ENCODE results near the gene MPP2. TPM values are rescaled to one million over a fixed set of nuclear protein-coding genes. Genes with fewer than 3 reads are reported as not detected.

MPP2 gene
- total and polyA plus RNA-seq, 9 of the 15 experiments (the other 6 are each of a cell fraction or from before 2014, with no cell fraction given): 0.04 to 1.0 (median 0.24) TPM

GRCh38 chr17:43882761-43883415 is 24.4 kb downstream of the MPP2 start:
- Histone ChIP-seq H3K4me3 (no peak overlapping the region), H3K9ac (ENCODE audit: insufficient read depth in 1 of 2, low read depth in 2 of 2, low read length in 2 of 2) (no peak overlapping the region), H2AFZ (ENCODE audit: low read depth, low read length) (no peak overlapping the region), H3K27ac (ENCODE audit: extremely low read depth, low read depth, low read length) (no peak overlapping the region), H3K4me2 (ENCODE audit: insufficient read depth, low read length) (no peak overlapping the region), H3K36me3 (ENCODE audit: control insufficient read depth, insufficient read depth, low read length) (no peaks in the 10 kb centered on the region), H4K20me1 (replicated peaks; ENCODE audit: control insufficient read depth, insufficient read depth, low read length) (no peaks in the 10 kb centered on the region; the same call in 1 of the 2 replicates), H3K9me1 (ENCODE audit: control insufficient read depth, insufficient read depth, low read length) (no peaks in the 10 kb centered on the region), H3K4me1 (replicated peaks in 1 of 2; ENCODE audit: control insufficient read depth in 2 of 2, insufficient read depth in 2 of 2, low read length in 2 of 2) (peaks cover 0 to 28% of the 10 kb centered on the region in 2 experiments; a peak in 3 of 5 replicates), H3K79me2 (ENCODE audit: control insufficient read depth, insufficient read depth, low read length) (no peaks in the 10 kb centered on the region), H3K27me3 (ENCODE audit: control insufficient read depth in 2 of 2, insufficient read depth in 2 of 2, low read length in 2 of 2) (peaks cover 4 to 12% of the 10 kb centered on the region in 2 experiments; a peak in 3 of 5 replicates), H3K9me3 (replicated peaks; ENCODE audit: control insufficient read depth, insufficient read depth, low read depth, low read length) (no peaks in the 10 kb centered on the region)
- intact Hi-C loops (cut with micrococcal nuclease) (no loop called here), in situ Hi-C loops (cut with MboI) (no loop called here)
- FAIRE-seq: no peak
- ChIA-PET CTCF (ENCODE audit: low intra/inter-chr PET ratio) (no interaction called here), POLR2A (interaction anchor here (0.6 to 1.1 kb wide), 2 partner anchors 9 to 28 kb away, joined by 3 to 4 read pairs; no protein-coding TSS in a partner anchor)
- BruUV-seq (replicated peaks): no TSS peak
- WGBS (ENCODE audit: insufficient coverage, low coverage, missing lambda C conversion rate): 17% methylated on average over 14 of the region's 14 CpGs
- no peak for DNase-seq (ENCODE audit: extremely low read depth in 1 of 4, low spot score in 3 of 4)
- ATAC-seq: no peak
- no peak for TF ChIP-seq BRF1 (IDR thresholded peaks at IDR 0.05; ENCODE audit: borderline replicate concordance, extremely low read depth, insufficient read length)
- no peak for TF ChIP-seq ETS2 (tag; IDR thresholded peaks at IDR 0.05; ENCODE audit: borderline replicate concordance, poor library complexity, severe bottlenecking)
- no peak for TF ChIP-seq PHB (CRISPR knock-in tag; IDR thresholded peaks at IDR 0.05)
- TF ChIP-seq HMGXB4 (CRISPR knock-in tag; IDR thresholded peaks at IDR 0.05): no peak
- TF ChIP-seq ZNF175 (CRISPR knock-in tag; IDR thresholded peaks at IDR 0.05; ENCODE audit: low read depth): no peak
- TF ChIP-seq RBM34 (IDR thresholded peaks at IDR 0.05; ENCODE audit: borderline replicate concordance, insufficient read depth, low read length): no peak
- no peak for TF ChIP-seq POLR2AphosphoS5 (IDR thresholded peaks at IDR 0.05; ENCODE audit: control insufficient read depth, insufficient read depth, low read depth, low read length)
- no peak for TF ChIP-seq RBM39 (optimal IDR thresholded peaks at IDR 0.05; ENCODE audit: low read depth, low read length)
- TF ChIP-seq CBX8 (IDR thresholded peaks at IDR 0.05; ENCODE audit: borderline replicate concordance, extremely low read depth, low read depth, low read length, poor library complexity, severe bottlenecking): no peak
- TF ChIP-seq SMARCB1 (IDR thresholded peaks at IDR 0.05; ENCODE audit: insufficient read length, low read depth): no peak
- no peak for TF ChIP-seq NCOA4 (IDR thresholded peaks at IDR 0.05; ENCODE audit: partially characterized antibody)
- no peak for TF ChIP-seq NUFIP1 (IDR thresholded peaks at IDR 0.05; ENCODE audit: partially characterized antibody)
- TF ChIP-seq TAF9B (IDR thresholded peaks at IDR 0.05; ENCODE audit: partially characterized antibody): no peak
- no peak for TF ChIP-seq ARID3A (IDR thresholded peaks at IDR 0.05; ENCODE audit: borderline replicate concordance, low read depth, low read length)
- TF ChIP-seq, protein P1, sequence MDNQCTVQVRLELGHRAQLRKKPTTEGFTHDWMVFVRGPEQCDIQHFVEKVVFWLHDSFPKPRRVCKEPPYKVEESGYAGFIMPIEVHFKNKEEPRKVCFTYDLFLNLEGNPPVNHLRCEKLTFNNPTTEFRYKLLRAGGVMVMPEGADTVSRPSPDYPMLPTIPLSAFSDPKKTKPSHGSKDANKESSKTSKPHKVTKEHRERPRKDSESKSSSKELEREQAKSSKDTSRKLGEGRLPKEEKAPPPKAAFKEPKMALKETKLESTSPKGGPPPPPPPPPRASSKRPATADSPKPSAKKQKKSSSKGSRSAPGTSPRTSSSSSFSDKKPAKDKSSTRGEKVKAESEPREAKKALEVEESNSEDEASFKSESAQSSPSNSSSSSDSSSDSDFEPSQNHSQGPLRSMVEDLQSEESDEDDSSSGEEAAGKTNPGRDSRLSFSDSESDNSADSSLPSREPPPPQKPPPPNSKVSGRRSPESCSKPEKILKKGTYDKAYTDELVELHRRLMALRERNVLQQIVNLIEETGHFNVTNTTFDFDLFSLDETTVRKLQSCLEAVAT (IDR thresholded peaks at IDR 0.05): no peak
- TF ChIP-seq MEF2D (tag; conservative IDR thresholded peaks at IDR 0.05; ENCODE audit: low read depth): no peak
- TF ChIP-seq BRCA1 (IDR thresholded peaks at IDR 0.05): no peak
- TF ChIP-seq BRCA1 (CRISPR knock-in tag; IDR thresholded peaks at IDR 0.05): no peak

Measured in K562 (cell line).